Measurements from ENCODE around the gene EPHA8. TPM values are rescaled to one million over a fixed set of nuclear protein-coding genes. Genes with fewer than 3 reads are reported as not detected.

The EPHA8 gene
- total RNA-seq, 1 donor from 2014 or later = 0.23 TPM

DNA sequence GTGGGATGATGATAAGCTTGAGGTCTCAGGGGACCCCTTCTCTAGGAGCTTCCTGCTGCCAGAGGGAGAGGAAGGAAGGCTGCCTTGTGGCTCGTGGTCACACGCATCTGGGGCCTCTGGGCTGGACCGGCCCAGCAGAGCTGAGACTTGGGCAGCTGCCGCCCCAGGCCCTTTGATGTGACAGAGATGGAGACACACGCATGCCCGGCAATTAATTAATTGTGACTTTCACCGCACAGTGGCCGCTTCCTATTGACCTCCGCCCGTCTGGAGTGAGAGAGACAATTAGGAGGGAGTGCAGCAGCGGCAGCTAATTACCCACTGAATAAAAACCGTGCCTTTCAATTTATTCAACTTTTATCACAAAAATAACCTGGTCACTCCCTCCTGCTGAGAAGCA, 56.5 kb downstream of the EPHA8 start:
- Histone ChIP-seq H3K36me3 (ENCODE audit: insufficient read depth, low read length) (no peaks in the 10 kb centered on the region), H3K4me1 (ENCODE audit: insufficient read depth, low read length) (no peaks in the 10 kb centered on the region), H2AFZ (ENCODE audit: low read depth, low read length) (no peak overlapping the region), H3K9me3 (ENCODE audit: insufficient read depth, low read depth, low read length) (no peaks in the 10 kb centered on the region), H3K27me3 (ENCODE audit: insufficient read depth, low read length) (peaks cover 57% of the 10 kb centered on the region), H4K20me1 (ENCODE audit: insufficient read depth, low read length) (no peaks in the 10 kb centered on the region), H3K4me3 (ENCODE audit: insufficient read depth, low read depth, low read length) (no peak overlapping the region), H3K9ac (ENCODE audit: low read length) (no peak overlapping the region), H3K4me2 (ENCODE audit: low read length) (no peak overlapping the region), H3K27ac (ENCODE audit: low read depth, low read length) (no peak overlapping the region), H3K79me2 (ENCODE audit: insufficient read depth, low read length) (no peaks in the 10 kb centered on the region)
- H3K27ac Mint-ChIP-seq (ENCODE audit: unreplicated experiment) = no peak overlapping the region
- no peak for FAIRE-seq
- H3K27me3 Mint-ChIP-seq (ENCODE audit: low read depth, unreplicated experiment) = peaks cover 71% of the 10 kb centered on the region
- TF ChIP-seq, protein P1, sequence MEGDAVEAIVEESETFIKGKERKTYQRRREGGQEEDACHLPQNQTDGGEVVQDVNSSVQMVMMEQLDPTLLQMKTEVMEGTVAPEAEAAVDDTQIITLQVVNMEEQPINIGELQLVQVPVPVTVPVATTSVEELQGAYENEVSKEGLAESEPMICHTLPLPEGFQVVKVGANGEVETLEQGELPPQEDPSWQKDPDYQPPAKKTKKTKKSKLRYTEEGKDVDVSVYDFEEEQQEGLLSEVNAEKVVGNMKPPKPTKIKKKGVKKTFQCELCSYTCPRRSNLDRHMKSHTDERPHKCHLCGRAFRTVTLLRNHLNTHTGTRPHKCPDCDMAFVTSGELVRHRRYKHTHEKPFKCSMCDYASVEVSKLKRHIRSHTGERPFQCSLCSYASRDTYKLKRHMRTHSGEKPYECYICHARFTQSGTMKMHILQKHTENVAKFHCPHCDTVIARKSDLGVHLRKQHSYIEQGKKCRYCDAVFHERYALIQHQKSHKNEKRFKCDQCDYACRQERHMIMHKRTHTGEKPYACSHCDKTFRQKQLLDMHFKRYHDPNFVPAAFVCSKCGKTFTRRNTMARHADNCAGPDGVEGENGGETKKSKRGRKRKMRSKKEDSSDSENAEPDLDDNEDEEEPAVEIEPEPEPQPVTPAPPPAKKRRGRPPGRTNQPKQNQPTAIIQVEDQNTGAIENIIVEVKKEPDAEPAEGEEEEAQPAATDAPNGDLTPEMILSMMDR (IDR thresholded peaks at IDR 0.05; ENCODE audit: insufficient read depth, low read depth, low read length) = no peak
- no peak for TF ChIP-seq EZH2 (IDR thresholded peaks at IDR 0.05; ENCODE audit: insufficient read depth, low read length)
- no peaks in the 10 kb centered on the region for H3K4me1 Mint-ChIP-seq (ENCODE audit: low read depth, unreplicated experiment)
- no peak for DNase-seq (ENCODE audit: low read depth)
- no peaks in the 10 kb centered on the region for H3K9me3 Mint-ChIP-seq (ENCODE audit: unreplicated experiment)
- no peaks in the 10 kb centered on the region for H3K36me3 Mint-ChIP-seq (ENCODE audit: low read depth, unreplicated experiment)
- H3K4me3 Mint-ChIP-seq (ENCODE audit: unreplicated experiment) = no peak overlapping the region

DNA sequence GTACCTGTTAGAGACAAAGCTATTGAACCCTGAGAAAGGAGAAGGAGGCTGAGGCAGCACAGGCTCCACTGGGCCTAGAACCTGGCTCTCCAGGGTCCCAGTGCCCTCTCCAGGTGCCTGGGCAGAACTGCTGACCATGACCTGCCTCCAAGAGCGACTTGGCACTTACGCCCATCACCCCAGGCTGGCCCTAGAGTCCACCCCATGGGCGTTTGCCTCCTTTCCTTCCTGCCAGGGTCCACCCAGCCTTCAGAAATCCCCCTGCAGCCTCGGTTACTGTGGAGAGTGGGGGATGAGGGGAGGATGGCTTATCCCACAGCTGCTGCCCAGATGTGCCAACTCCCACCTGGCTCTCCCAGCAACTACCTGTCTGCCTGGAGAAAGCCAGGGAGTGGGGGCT, 58.5 kb downstream of the EPHA8 start:
- no peaks in the 10 kb centered on the region for H3K4me1 ChIP-seq (ENCODE audit: insufficient read depth, low read length)
- no peaks in the 10 kb centered on the region for H3K4me1 Mint-ChIP-seq (ENCODE audit: low read depth, unreplicated experiment)
- no peak overlapping the region for H3K4me3 ChIP-seq (ENCODE audit: insufficient read depth, low read depth, low read length)
- no peaks in the 10 kb centered on the region for H4K20me1 ChIP-seq (ENCODE audit: insufficient read depth, low read length)
- H3K27me3 ChIP-seq (ENCODE audit: insufficient read depth, low read length) = peaks cover 56% of the 10 kb centered on the region
- H3K4me2 ChIP-seq (ENCODE audit: low read length) = no peak overlapping the region
- DNase-seq (ENCODE audit: low read depth) (no peak), FAIRE-seq (no peak)
- no peaks in the 10 kb centered on the region for H3K9me3 Mint-ChIP-seq (ENCODE audit: unreplicated experiment)
- H3K27me3 Mint-ChIP-seq (ENCODE audit: low read depth, unreplicated experiment) = peaks cover 69% of the 10 kb centered on the region
- no peak overlapping the region for H3K27ac ChIP-seq (ENCODE audit: low read depth, low read length)
- H3K9me3 ChIP-seq (ENCODE audit: insufficient read depth, low read depth, low read length) = no peaks in the 10 kb centered on the region
- H3K36me3 ChIP-seq (ENCODE audit: insufficient read depth, low read length) = no peaks in the 10 kb centered on the region
- no peak overlapping the region for H3K9ac ChIP-seq (ENCODE audit: low read length)
- H3K36me3 Mint-ChIP-seq (ENCODE audit: low read depth, unreplicated experiment) = no peaks in the 10 kb centered on the region
- H3K27ac Mint-ChIP-seq (ENCODE audit: unreplicated experiment) = no peak overlapping the region
- no peaks in the 10 kb centered on the region for H3K79me2 ChIP-seq (ENCODE audit: insufficient read depth, low read length)
- TF ChIP-seq, protein P1 (IDR thresholded peaks at IDR 0.05; ENCODE audit: insufficient read depth, low read depth, low read length) = no peak
- no peak for TF ChIP-seq EZH2 (IDR thresholded peaks at IDR 0.05; ENCODE audit: insufficient read depth, low read length)
- no peak overlapping the region for H3K4me3 Mint-ChIP-seq (ENCODE audit: unreplicated experiment)
- no peak overlapping the region for H2AFZ ChIP-seq (ENCODE audit: low read depth, low read length)

DNA sequence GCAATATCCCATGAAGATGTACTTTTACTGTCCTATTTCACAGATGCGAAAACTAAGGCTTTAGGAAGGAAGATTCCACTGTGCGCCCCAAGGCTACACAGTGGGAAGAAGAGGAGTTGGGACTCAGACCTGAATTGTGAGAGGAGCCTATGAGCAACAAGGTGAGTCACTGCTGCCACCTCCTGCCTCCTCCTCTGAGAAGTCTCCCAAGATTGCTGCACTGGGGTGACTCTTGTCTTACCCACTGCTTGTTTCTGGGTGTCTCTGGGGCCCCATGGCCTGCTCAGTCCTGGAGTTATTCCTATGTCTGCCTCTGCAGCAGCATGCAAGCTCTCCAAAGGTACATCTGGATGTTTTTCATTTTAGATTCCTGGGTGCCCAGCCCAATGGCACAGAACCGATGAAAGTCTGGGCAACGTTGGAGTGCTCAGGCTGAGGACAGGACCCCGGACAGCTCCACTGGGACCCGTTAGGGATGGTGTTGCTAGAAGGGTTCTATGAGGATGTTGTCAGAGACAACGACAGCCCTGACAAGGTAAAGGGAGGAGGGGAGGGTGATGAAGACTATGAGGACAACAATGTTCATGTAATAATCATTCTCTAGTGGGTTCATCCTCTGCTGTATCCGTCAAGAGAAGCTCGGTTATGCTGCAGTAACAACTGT, 62.1 kb downstream of the EPHA8 start:
- no peak overlapping the region for H2AFZ ChIP-seq (ENCODE audit: low read depth, low read length)
- H3K4me3 Mint-ChIP-seq (ENCODE audit: unreplicated experiment) = no peak overlapping the region
- H4K20me1 ChIP-seq (ENCODE audit: insufficient read depth, low read length) = no peaks in the 10 kb centered on the region
- H3K9ac ChIP-seq (ENCODE audit: low read length) = no peak overlapping the region
- no peaks in the 10 kb centered on the region for H3K4me1 Mint-ChIP-seq (ENCODE audit: low read depth, unreplicated experiment)
- no peak overlapping the region for H3K27ac ChIP-seq (ENCODE audit: low read depth, low read length)
- no peak overlapping the region for H3K4me3 ChIP-seq (ENCODE audit: insufficient read depth, low read depth, low read length)
- no peak for TF ChIP-seq EZH2 (IDR thresholded peaks at IDR 0.05; ENCODE audit: insufficient read depth, low read length)
- TF ChIP-seq, protein P1 (IDR thresholded peaks at IDR 0.05; ENCODE audit: insufficient read depth, low read depth, low read length) = no peak
- H3K9me3 Mint-ChIP-seq (ENCODE audit: unreplicated experiment) = no peaks in the 10 kb centered on the region
- H3K79me2 ChIP-seq (ENCODE audit: insufficient read depth, low read length) = no peaks in the 10 kb centered on the region
- H3K27me3 Mint-ChIP-seq (ENCODE audit: low read depth, unreplicated experiment) = peaks cover 60% of the 10 kb centered on the region
- H3K36me3 Mint-ChIP-seq (ENCODE audit: low read depth, unreplicated experiment) = peaks cover 2% of the 10 kb centered on the region
- no peak for FAIRE-seq
- H3K36me3 ChIP-seq (ENCODE audit: insufficient read depth, low read length) = no peaks in the 10 kb centered on the region
- DNase-seq (ENCODE audit: low read depth) = no peak
- no peak overlapping the region for H3K4me2 ChIP-seq (ENCODE audit: low read length)
- H3K4me1 ChIP-seq (ENCODE audit: insufficient read depth, low read length) = no peaks in the 10 kb centered on the region
- H3K27me3 ChIP-seq (ENCODE audit: insufficient read depth, low read length) = peaks cover 45% of the 10 kb centered on the region
- H3K9me3 ChIP-seq (ENCODE audit: insufficient read depth, low read depth, low read length) = no peaks in the 10 kb centered on the region
- no peak overlapping the region for H3K27ac Mint-ChIP-seq (ENCODE audit: unreplicated experiment)

All from astrocyte (in vitro differentiated cells and primary cell).